ENCODE results near the gene TRERF1. TPM values are rescaled to one million over a fixed set of nuclear protein-coding genes. Genes with fewer than 3 reads are reported as not detected.

TRERF1 gene
- total and polyA plus RNA-seq, 2 of the 8 experiments (the other 6 are each of a cell fraction or from before 2014, with no cell fraction given): 10.8 to 21.5 TPM

DNA sequence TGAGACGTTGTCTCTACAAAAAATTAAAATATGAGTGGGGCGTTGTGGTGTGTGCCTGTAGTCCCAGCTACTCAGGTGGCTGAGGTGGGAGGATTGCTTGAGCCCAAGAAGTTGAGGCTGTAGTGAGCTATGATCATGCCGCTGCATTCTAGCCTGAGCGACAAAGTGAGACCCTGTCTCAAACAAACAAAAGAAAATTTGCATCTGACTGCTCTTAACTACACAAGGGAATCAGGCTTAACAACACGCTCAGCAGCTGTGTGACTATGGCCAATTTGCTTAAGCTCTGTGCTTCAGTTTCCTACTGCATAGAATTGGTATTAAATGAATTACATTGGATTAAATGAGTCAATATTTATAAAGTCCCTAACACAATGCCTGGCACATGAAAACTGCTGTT, 209.8 kb downstream of the TRERF1 start:
- Histone ChIP-seq H2BK20ac (ENCODE audit: low read length) (no peak overlapping the region), H2AFZ (ENCODE audit: low read length) (no peak overlapping the region), H3K23ac (ENCODE audit: insufficient read length) (no peak overlapping the region), H3K4me3 (ENCODE audit: extremely low read depth in 1 of 4, insufficient read depth in 2 of 4, low read depth in 3 of 4, low read length in 4 of 4) (peak overlapping the region in 1 of 4 experiments; percentile 29; a peak in 1 of 8 replicates), H3K79me1 (ENCODE audit: low read depth, low read length) (no peaks in the 10 kb centered on the region), H3K23me2 (ENCODE audit: low read depth, low read length) (no peaks in the 10 kb centered on the region), H2BK5ac (ENCODE audit: low read depth, low read length) (0 out of 2 replicates have a peak overlapping the region, but pooled peaks have one; percentile 68), H3K27ac (ENCODE audit: low read depth, low read length) (peak overlapping the region; percentile 33; the same call in 1 of the 2 replicates), H3K36me3 (ENCODE audit: control insufficient read depth in 2 of 4, insufficient read depth in 4 of 4, low read length in 3 of 4) (peaks cover 4 to 48% (median 16%) of the 10 kb centered on the region in 4 experiments; a peak in 7 of 8 replicates), H4K5ac (ENCODE audit: insufficient read length, low read depth, low read length) (no peak overlapping the region), H3K79me2 (ENCODE audit: control insufficient read depth in 1 of 2, insufficient read depth in 2 of 2, low read length in 2 of 2) (no peaks in the 10 kb centered on the region), H4K91ac (replicated peaks; ENCODE audit: insufficient read length, low read length) (no peak overlapping the region), H3K27me3 (replicated peaks in 1 of 4; ENCODE audit: control insufficient read depth in 3 of 4, extremely low read depth in 1 of 4, insufficient read depth in 3 of 4, low read length in 3 of 4) (no peaks in the 10 kb centered on the region), H3K14ac (ENCODE audit: insufficient read length) (no peak overlapping the region), H3K4me2 (ENCODE audit: insufficient read depth in 1 of 2, low read depth in 2 of 2, low read length in 2 of 2) (peak overlapping the region; percentile 35 to 40; a peak in 3 of 4 replicates), H3K9ac (replicated peaks in 1 of 4; ENCODE audit: extremely low read depth in 1 of 4, low read depth in 3 of 4, low read length in 3 of 4) (peak overlapping the region in 1 of 4 experiments; percentile 40; a peak in 2 of 7 replicates), H3K9me3 (ENCODE audit: insufficient read depth in 2 of 2, low read depth in 1 of 2, low read length in 1 of 2) (no peaks in the 10 kb centered on the region), H3K18ac (ENCODE audit: extremely low read depth, low read length) (no peak overlapping the region; the same call in 1 of the 2 replicates), H2BK12ac (ENCODE audit: low read depth, low read length) (no peak overlapping the region), H3K56ac (replicated peaks; ENCODE audit: insufficient read length, low read depth, low read length) (no peak overlapping the region), H2BK120ac (replicated peaks; ENCODE audit: low read depth, low read length) (no peak overlapping the region), H2AK5ac (ENCODE audit: low read depth, low read length) (no peak overlapping the region), H4K8ac (ENCODE audit: extremely low read depth, insufficient read depth, low read length) (no peak overlapping the region), H3K4ac (replicated peaks; ENCODE audit: insufficient read length, low read depth, low read length) (no peak overlapping the region), H4K20me1 (replicated peaks in 1 of 2; ENCODE audit: control insufficient read depth in 1 of 2, insufficient read depth in 2 of 2, low read length in 2 of 2) (no peaks in the 10 kb centered on the region), H2BK15ac (ENCODE audit: low read length) (no peak overlapping the region), H3K4me1 (replicated peaks in 1 of 4; ENCODE audit: control insufficient read depth in 3 of 4, insufficient read depth in 4 of 4, low read length in 3 of 4) (peaks cover 0 to 9% (median 4%) of the 10 kb centered on the region in 4 experiments; a peak in 6 of 7 replicates)
- DNase-seq (ENCODE audit: low read depth in 1 of 2, low spot score in 2 of 2) (peak in 1 of 2 experiments; percentile 39), FAIRE-seq (peak; percentile 72)
- ChIA-PET CTCF (ENCODE audit: partially characterized antibody) (interaction anchor here (0.8 to 4.2 kb wide), 7 partner anchors 10 to 305 kb away, joined by 3 to 15 read pairs (median 4); no protein-coding TSS in a partner anchor), POLR2A (ENCODE audit: partially characterized antibody) (no interaction called here)
- WGBS, 2 experiments (ENCODE audit: extremely low coverage in 1 of 2, insufficient coverage in 1 of 2, insufficient read length in 1 of 2, insufficient replicate concordance in 2 of 2, low coverage in 1 of 2, low lambda C conversion rate in 2 of 2, missing lambda C conversion rate in 1 of 2): 37% methylated on average over 5 of the region's 5 CpGs; no CpG with 5 or more reads in 1 of the 2 experiments
- TF ChIP-seq RAD21 (IDR thresholded peaks at IDR 0.05 in 1 of 2, conservative IDR thresholded peaks at IDR 0.05 in 1 of 2; ENCODE audit: low read depth in 2 of 2, low read length in 2 of 2): no peak
- TF ChIP-seq, protein P1, sequence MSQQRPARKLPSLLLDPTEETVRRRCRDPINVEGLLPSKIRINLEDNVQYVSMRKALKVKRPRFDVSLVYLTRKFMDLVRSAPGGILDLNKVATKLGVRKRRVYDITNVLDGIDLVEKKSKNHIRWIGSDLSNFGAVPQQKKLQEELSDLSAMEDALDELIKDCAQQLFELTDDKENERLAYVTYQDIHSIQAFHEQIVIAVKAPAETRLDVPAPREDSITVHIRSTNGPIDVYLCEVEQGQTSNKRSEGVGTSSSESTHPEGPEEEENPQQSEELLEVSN (IDR thresholded peaks at IDR 0.05): no peak
- peak; percentile 72 for TF ChIP-seq NANOG (IDR thresholded peaks at IDR 0.05; ENCODE audit: insufficient read depth, low read depth, low read length, poor library complexity, severe bottlenecking)
- TF ChIP-seq CHD1 (IDR thresholded peaks at IDR 0.05; ENCODE audit: low read depth, low read length): no peak
- TF ChIP-seq SP1 (IDR thresholded peaks at IDR 0.05; ENCODE audit: low read depth, low read length): 0 out of 2 replicates have a peak, but pooled peaks have one; percentile 26
- TF ChIP-seq GABPA (IDR thresholded peaks at IDR 0.05; ENCODE audit: borderline replicate concordance, insufficient read depth, low read length): no peak
- 0 out of 2 replicates have a peak, but pooled peaks have one; percentile 37 for TF ChIP-seq TCF12 (IDR thresholded peaks at IDR 0.05; ENCODE audit: low read depth, low read length)

Data from H1 (cell line).